Effector CD8-positive, alpha-beta T cell (primary cell): ENCODE measurements around the gene GPSM3.
"Not testable (repeated sequence)": the region's sequence is repeated elsewhere in the genome, so short reads cannot be mapped to it uniquely, and the experiment has no call there.

Source experiments
- DNase-seq: peaks from one replicate; lab custom pipeline; 2025; lab: John Stamatoyannopoulos, UW
- total RNA-seq, 4 experiments: gene quantifications; one replicate each; lab custom pipeline; 2026; lab: John Stamatoyannopoulos, UW

Gene GPSM3
- total RNA-seq: 45.4 to 120 (median 86.1) reads per million in 4 experiments

DNA sequence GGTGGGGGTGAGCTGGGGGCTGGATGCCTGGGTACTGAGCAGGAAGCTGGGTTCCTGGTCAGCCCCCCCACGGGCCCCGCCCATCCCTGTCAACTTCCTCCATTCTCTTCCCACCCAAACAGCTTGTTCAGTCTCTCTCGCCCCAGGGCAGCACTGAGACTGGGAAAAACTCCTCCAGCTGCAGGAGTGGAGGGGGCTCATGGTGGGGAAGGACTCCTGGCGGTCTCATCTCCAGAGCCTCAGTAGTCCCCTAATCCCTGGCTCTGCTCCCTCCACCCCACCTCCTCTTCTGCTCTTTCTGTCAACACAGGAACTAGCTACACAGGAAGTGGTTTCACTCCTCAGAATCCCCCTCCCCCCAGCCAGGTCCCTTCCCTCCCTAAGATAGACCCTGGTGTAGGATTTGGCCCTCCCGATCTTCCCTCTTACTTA, at the start of gene GPSM3:
Gene GPSM3, minus strand, starts transcription at position 36 of the 432 bp plus-strand sequence. CDS start 130 bp downstream, outside the sequence.
- DNase-seq: peak; percentile 37

GRCh38 chr6:32240686-32241085, 48.2 kb upstream of the GPSM3 start:
- no peak for DNase-seq

DNA sequence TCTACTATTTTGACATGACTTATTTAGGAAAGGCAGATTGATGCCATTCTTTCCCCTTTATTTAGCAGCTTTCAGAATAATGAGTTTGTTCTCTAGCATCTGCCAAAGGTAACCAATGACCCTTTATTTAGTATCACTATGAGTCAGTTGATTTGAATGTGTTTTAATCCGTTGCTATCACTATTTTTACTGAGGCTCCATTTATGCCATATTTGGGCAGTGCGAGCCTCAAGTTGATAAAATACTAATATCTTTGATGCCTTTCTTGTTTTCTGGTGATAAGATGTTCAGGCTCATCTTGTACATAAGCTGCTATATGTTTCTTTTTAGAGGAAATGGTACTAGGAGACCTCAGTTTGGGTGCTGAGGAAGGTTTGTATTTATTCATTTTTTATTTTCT, 47.0 kb upstream of the GPSM3 start:
- DNase-seq: no peak

DNA sequence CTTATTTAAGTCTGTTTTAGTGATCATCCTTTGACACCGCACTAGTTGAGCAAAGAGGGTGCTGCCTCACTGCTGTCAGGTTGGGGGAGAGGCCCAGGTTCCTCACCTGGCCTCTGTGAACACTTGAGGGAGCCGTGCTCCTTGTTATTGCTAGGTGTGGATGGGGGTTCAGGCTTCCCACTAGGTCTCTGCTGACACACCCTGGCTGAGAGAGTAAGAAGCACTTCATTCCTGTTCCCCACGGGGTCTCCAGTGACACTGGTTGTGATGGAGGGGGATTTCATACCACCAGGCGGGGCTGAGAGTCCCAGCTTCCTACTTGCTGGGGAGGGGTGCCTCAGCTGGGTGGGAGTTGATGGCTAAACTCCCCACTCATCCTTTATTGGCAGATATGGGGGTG, 42.5 kb upstream of the GPSM3 start:
- no peak for DNase-seq

- DNase-seq: no peak
Measured at GRCh38 chr6:32226434-32226833, 34.0 kb upstream of the GPSM3 start.

DNA sequence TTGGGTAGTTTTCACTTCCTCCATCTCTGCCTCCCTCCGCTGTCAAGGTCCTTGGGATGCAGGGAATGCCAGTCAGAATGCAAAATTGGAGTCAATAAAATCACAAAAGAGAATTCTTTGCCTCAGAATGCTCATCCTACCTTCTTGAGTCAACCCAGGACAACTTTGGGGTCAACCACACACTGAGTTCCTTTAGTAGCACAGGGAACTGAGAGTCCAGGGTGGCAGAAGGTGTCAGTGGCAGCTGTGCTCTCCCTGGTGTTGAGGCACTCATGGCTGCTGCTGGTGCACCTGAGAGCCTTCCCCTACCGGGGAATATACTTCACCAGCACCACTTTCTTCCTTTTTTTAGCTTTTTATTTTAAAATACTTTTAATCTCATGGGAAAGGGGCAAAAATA, 32.3 kb upstream of the GPSM3 start:
- DNase-seq: no peak

- no peak for DNase-seq
Measured at GRCh38 chr6:32223258-32224235, 31.1 kb upstream of the GPSM3 start, which contains the start of gene NOTCH4. NOTCH4 (minus strand) TSS chr6:32224067; CDS start chr6:32223928, 139 bp downstream.

- no peak for DNase-seq
Measured at GRCh38 chr6:32222333-32223230, 30.1 kb upstream of the GPSM3 start.

- no peak for DNase-seq
Measured at GRCh38 chr6:32220021-32220420, 27.6 kb upstream of the GPSM3 start.

DNA sequence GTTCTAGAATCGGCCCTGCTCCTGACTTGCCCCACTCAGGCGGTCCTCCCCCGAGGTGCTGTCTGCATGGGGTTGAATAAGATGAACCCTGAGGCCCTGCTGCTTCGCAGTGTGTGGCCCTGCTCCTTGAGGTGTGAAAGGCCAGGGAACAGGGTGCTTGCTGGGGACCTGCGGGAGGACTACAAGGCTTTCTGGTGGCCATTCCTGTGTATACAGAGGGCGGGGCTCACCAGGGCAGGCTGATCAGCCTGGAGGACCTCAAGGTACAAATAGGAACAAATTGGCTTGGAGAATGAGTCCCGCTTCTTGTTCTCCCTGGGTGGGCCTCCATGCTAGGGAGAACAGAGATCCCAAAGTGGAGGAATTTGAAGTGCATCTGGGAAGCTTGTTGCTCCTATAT, 25.7 kb upstream of the GPSM3 start:
- DNase-seq: no peak

DNA sequence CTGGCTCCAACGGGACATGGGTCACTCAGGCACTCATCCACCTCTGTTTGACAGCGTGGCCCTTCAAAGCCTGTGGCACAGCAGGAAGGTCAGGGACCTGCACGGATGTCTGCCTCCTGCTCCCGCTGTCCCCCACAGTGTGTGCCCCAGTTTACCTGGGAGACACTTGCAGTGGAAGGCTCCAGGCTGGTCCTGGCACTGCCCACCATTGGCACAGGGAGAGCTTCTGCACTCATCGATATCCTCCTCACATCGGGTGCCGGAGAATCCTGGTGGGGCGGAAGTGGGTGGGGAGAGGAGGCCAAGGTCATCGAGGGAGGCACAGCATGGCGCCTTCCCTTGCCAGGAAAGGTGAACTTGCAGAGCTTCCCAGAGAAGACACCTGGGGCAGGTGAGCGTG, 24.6 kb upstream of the GPSM3 start:
- no peak for DNase-seq

GRCh38 chr6:32216285-32216684, 23.8 kb upstream of the GPSM3 start:
- DNase-seq: no peak

- DNase-seq: no peak
Measured at GRCh38 chr6:32215617-32216016, 23.2 kb upstream of the GPSM3 start.

GRCh38 chr6:32214126-32214525, 21.7 kb upstream of the GPSM3 start:
- no peak for DNase-seq

DNA sequence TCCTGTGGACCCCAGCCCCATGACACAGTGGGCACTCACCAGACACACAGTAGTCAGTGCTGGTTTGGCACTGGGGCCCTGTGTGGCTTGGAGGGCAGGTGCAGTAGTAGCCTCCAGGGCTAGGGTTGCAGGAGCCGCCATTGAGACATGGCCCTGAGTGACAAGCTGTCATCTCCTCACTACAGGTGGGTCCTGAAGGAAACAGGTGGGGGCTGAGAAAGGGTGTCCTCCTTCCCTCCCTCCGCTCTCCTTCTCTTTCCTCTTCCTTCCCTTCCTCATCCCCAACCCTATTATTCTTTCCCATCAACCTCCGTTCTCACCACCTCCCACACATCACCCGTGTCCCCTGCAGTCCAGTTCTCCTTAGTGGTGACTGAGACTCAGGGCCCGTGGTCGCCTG, 21.2 kb upstream of the GPSM3 start:
- DNase-seq: no peak

DNA sequence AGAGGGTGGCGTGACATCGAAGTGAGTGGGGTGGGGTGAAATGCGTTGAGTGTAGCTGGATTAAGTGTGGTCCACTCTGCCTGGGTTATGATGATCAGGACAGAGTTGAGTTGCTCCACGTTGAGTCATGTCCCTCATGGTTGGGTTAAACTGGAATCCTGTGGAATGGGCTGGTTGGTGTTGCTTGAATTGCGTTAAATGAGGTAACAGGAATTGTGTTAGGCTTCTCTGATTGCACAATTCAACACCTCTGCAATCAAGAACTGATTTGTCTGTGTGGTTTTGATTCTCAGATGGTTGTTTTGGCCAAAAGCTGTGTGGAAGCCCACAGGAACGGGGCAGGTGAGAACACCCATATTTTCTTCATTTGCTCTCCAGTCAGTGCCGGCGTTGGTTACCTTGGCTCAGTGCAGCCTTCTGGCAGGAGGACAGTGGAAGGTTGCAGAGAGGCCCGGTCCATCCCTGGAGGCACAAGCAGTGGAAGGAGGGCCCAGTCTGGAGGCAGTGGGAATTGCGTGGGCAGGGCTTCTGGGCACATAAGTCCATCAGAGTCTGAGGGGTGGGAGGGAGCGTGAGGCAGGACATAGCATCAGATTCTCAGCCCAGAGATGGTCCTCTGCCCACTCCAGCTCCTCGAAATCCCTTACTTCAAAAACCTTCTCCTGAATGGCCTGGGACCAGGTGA, 19.8 kb upstream of the GPSM3 start:
- DNase-seq: no peak

DNA sequence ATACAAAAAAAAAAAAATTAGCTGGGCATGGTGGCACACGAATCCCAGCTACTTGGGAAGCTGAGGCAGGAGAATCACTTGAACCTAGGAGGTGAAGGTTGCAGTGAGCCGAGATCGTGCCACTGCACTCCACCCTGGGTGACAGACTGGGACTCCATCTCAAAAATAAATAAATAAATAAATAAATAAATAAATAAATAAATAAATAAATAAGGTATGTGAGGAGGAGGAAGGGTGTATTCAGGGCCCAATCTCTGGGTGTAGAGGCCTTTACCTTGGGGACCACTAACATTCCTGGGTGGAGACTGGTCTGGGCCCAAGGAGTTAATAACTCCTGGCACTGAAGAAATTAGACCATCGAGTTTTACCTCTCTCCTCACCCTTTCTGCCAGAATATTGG, 19.0 kb upstream of the GPSM3 start:
- not testable (repeated sequence) for DNase-seq

DNA sequence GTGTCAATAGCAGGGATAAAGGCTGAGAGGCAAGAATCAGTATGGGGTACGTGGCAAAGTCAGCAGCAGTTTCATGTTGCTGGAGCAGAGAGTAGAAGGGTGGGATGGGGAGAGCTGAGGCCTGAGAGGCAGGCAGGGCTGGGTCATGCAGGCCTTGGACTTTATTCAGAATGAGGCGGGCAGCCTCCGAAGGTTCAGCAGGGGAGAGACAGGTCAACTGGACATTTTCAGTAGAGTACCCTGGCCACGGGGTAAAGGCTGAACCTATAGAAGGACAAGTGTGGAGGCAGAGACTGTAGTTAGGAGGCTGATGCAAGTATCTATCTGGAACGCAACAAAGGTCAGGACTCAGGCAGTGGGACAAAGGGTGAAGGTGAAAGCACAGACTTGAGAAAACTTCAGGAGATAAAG, 17.8 kb upstream of the GPSM3 start:
- no peak for DNase-seq

GRCh38 chr6:32208996-32209395, 16.6 kb upstream of the GPSM3 start:
- no peak for DNase-seq

- DNase-seq: no peak
Measured at GRCh38 chr6:32204268-32204715, 11.8 kb upstream of the GPSM3 start.

GRCh38 chr6:32203426-32204267, 11.2 kb upstream of the GPSM3 start:
- DNase-seq: no peak
